Raji (cell line): ENCODE results near the gene BMAL1.

Source experiments
- POLR2A ChIP-seq: IDR thresholded peaks from 2 replicates; pipeline ENCODE4 v1.6.1; 2011; ENCODE audit warnings: low read depth, low read length, control low read depth; ENCODE audit not compliant: insufficient read depth

Gene BMAL1

DNA sequence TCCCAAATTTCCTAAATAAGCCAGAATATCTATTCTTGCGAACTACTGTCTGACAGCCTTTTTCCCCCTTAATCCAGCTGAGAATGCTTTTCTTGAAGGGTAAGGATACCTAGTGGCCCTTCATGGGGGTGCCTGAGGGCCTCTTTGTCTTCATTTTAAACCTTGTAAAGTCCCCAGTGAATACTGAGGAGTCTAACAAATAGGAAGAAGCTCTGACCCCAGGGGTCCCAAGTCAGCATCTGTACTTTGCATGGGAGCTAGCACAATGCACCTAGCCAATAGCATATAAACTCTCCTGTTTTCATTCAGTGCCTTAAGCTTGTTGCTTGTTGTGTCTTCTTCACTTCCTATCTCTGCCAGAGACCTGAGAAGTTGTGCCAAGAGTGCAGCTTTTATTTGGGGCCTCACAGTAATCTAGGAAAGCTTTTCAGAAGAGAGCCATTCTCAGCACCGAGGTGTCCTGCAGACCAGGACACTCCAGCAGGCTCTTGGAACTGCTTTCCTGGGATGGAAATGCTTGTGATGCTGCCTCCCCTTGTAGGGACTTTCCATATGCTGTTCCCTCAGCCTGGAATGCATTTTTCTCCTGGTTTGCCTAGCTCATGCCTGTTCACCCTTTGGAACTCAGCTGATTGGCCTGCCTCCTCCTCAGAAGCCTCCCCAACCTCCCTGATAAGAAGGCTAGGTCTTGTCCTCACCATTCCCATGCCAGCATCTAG lies 37.2 kb downstream of the BMAL1 start:
- no peak for TF ChIP-seq POLR2A

DNA sequence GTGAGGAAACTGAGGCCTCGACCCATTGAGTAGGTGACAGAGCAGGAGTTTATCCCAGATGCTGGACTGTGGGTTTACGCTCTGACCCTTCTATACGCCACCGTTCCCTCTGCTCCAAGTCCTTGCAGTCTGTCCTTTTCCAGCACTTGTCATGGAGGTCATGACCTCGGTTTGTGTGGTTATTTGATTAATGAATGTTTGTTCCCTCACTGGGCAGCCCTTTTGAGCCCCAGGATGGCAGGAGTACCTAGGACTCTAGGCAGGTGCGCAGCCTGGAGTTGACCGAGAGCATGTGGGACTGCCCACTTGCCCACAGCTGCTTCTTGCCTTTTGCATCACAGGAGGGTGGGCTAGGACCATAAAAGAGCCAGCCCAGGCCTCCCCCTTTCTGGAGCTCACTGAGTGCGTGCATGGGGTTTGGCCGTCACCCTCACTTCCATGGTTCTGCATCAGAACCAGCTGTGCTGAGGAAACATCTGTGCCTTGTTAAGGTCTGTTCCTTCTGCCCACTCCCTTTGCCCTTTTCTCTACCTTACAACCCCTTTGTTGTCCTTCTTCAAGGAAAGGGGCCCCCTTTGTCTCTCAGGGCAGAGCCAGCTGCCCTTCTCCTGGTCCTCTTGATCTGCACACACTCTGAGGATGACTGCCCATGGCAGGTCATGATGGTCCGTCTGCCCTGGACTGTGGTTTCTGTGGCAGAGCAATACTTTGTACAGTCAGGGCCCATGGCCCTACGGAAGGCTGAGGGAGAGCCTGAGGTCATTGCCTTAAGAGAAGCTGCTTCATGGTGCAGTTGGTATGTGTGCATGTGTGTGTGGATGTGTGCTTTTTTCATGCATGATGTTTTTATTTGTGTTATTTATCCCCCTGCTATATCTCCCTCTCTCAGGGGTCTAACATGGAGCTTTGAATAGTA lies 38.2 kb downstream of the BMAL1 start:
- no peak for TF ChIP-seq POLR2A

DNA sequence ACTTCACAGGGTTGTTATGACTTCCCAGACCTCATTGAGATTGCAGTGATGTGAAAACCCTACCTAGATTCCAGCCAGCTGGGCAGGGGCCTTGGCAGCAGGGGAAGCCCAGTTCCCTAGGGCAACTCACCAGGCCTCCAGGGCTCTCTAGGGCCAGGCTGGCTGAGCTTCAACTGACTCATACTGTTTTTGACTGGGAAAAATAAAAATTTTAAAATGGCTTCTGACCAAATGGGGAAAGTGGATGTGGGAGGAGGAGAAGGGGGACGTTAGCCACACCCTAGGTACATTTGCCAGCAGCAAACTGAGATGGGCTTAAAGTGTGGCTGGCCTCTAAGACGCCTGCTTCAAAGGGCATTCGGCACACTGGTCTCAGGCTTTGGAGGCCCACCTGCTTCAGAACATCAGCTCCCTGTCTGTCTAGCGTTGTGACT lies 39.0 kb downstream of the BMAL1 start:
- no peak for TF ChIP-seq POLR2A

DNA sequence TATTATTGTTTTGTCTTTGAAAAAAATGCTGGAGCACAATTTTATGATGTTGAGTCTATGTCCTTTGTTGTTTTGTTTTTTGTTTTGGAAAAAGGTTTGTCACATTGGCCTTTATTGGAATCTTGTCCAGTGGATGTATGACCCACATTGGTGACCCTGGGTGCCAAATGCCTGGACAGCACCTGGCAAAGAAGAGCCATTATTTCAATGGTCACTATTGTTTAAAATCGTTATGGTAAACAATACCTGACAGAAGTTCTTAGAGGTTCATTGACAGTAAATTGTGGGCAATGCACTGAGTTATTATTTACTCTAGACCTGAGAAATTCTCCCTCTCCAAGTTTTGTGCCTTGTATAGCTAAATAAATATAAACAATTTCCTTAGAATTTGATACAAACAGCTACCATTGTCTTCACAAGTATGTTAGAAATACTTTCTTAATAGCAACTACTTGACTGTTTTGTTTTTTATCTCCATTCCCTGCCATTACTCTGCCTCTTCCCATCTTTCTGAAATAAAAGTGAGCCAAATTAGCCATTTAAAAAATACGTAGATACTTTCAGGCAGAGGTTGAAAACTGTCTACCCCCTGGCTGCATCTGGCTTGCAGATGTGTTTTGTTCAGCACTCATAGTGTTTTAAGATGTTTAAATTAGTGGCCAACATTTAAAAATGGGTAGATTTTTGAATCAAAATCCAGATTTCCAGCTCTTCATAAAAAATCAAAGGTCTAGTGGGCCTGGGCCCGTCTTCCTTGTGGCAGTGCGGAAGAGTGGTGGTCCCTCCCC lies 39.9 kb downstream of the BMAL1 start:
- TF ChIP-seq POLR2A: no peak

DNA sequence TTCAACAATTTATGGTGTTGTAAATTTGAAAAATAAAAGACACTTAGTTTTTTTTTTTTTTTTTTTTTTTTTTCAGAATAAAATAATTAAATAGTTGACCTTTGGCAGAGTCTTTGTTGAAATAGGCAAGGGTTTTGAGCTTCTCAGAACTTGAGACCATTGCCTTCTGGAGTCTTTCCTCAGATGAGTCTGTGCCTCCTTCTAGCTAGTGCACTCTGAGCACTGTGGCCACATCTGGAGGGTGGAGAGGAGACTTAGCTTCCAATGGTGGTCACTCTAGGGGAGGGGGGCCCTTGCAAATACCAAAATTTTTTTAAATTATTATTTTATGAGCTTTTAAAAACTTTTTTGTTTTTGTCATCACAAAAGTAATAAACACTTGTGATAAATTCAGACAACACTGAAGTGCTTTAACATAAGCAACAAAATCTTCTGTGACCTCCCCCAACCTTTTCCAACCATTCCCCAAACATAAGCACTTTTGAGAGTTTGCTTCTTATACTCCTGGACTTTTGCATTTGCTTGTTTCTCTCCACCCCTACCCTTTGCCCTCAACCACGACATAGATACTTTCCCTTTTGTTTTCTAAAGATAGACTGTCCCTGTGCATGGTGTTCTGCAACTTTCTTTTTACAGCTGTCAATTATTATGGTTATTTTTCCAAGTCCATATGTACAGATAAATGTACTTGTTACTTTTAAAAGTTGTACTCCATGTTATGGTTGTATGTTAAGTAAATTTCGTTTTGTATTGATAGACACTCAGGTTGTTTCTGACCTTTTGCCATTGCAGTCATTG lies 41.1 kb downstream of the BMAL1 start:
- no peak for TF ChIP-seq POLR2A

DNA sequence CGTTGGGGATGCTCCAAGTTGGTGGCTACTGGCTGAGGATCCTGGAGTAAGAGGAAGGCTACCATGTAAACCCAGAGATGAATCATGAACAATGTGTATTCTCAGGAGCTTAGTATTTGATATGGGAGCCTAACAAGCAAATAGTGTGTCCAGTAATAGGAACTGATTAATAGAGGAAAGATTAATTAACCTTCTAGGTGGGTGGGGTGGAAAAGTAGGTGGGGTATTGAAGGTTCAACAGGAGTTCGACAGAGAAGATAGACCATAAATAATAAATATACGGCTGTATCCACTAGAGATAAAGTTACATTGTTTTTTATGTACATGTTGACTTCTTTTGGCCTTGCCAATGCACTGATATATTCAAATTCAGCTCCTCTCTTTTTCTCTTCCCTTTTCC lies 43.1 kb downstream of the BMAL1 start:
- no peak for TF ChIP-seq POLR2A

DNA sequence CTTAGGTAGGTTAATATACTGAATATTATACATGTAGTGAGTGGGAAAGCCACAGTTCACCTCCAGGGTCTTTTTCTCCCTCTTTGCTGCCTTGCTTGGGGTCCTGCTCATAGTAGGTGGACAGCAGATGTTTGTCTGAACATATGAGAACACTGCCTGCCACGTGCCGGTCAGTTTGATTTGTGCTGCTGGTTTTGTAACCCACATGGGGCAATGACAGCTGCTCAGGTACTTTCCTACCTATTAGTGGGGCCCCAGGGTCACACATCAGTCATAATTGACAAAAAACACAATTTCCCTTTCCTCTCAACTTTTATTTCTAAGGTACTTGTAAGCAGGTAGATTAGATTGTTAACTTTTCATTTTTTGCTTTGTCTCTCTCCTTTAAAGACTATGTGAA lies 43.8 kb downstream of the BMAL1 start:
- no peak for TF ChIP-seq POLR2A

DNA sequence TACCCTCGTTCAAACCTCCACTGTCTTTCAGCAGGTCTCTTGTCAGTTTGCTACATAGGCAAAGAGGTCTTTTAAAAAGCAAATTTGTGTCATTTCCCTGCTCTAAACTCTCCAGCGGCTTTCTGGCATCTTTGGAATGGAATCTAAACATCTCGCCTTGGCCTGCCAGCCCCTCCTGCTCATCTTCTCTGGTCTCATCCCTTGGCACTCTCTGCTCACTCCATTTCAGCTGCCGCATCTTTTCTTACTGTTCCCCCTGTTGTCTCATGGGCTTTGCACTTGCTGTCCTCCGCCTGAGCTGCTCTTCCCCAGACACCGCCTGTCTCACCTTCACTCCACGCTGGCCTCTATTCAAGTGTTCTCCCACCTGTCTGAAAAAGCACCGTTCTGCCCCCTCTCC lies 46.6 kb downstream of the BMAL1 start:
- TF ChIP-seq POLR2A: no peak

DNA sequence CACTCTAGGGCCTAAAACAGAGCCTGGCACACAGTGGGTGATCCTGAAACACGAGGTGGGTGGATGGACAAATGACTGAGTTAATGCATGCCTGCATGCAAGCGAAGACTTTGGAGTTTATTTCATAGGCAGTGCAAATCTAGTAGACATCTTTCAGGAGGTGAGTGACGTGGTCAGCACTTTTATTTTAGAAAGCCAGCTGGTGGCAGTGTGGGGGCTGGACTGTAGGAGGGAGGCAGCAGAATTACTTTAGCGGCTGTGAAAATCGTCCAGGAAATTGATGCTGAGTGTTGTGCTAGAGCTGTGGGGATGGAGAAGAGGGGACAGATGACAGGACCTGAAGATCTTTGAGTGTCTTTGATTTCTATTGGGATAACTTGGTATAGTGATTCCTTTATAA lies 47.1 kb downstream of the BMAL1 start:
- no peak for TF ChIP-seq POLR2A

DNA sequence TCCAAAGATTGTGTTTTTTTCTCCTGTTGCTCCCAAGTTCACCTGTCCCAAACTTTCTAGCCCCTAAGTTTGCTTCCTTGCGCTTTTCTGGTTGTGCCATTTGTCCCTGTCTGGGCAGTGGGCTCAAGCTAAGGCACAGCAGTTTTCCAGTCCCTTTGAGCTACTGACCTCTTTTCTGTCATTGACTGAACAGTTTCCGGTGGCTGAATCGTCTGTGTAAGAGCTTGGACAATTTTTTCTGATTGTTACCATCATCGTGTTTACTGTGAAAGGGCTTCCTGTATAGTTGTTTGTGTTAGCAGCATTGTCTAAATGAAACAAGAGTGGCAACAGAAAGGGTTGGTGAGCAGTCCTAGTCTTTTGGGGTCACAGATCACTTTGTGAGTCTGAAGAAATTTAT lies 49.8 kb downstream of the BMAL1 start:
- no peak for TF ChIP-seq POLR2A

DNA sequence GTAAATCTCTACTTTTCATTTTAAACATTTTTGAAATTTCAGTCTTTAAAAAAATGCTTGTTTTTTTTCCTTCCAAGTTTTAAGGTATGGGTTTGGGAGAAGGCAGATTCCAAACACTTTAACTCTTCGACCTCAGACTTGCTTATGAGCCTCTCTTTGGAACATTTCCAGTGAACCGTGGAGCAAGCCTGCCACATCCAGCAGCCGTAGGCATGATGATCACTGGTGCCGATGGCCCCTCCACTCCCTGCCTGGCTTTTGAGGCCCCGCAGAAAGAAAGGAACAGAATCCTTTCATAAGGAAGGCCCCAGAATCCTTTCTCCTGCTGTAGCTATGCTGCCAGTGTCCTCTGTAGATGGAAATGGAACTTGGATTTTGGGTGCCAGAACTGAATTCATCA lies 50.7 kb downstream of the BMAL1 start:
- TF ChIP-seq POLR2A: no peak

DNA sequence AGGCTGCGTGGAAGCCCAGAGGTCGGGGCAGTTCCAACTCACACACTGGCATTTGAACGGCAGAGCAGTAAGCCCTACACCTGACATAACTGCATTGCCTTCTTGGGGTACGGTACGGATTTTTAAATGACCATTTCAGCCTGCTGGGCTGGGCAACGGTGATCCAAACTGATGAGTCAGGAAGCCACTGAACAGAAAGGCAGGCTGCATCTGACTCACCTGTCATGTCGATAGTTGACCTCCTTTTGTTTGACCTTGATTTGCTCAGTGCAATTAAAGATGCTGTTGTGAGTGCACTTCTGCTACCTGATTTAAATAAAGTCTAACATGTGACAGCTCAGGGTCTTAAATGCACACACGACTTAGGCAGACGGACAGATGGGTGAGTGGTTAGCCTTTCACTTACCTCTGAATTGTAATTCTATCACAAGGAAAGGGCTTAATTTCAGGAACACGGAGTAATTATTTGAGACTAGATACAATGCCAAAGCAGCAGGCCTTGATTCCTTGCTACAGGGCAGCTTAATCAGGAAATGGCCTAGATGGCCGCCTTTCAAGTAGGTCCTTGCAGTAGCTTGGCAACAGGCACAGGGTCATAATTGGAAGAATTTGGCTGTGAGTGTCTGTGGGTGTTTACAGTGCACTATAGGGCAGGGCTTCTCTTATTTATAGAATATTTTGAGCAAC lies 52.2 kb downstream of the BMAL1 start:
- TF ChIP-seq POLR2A: no peak

DNA sequence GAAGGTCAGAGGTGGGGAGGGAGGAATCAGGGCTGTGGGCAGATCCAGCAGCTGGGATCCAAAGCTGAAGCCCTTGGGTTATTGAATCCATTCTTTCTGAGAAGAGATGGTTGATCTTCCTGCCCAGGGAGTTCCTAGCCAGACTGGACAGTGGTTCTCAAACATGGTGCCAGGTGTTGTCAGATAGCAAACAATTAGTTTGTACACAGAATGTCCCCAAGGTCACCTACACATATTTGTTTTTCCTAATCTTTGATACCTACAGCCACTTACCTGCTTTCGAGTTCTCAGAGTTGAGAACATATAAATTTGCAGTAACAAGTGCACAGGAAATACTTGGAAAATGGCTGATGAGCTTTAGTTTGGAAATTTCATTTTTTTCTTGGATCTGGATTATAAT lies 54.5 kb downstream of the BMAL1 start:
- no peak for TF ChIP-seq POLR2A

DNA sequence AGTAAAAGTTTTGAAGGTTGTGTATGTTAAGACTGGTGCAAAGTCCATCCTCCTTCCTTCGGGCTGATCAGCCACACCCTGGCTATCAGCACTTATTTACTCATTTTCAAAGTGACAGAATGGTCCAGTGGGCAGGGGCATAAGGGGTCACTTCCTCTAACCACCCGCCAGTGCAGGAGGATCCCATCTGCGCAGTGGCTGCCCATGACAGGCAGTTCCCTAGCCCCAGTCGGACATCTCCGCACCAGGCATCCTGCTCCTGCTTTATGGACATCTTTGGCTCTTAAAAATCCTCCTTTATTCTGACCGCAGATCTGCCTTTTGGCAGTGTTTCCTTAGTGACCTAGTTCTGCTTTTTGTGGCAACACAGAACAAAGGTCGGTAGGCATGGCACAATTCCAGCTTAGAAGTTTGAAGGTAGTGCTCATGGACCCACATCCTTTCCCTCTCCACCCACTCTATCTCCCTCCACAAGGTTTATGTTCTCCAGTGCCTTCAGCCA lies 55.9 kb downstream of the BMAL1 start:
- TF ChIP-seq POLR2A: no peak

DNA sequence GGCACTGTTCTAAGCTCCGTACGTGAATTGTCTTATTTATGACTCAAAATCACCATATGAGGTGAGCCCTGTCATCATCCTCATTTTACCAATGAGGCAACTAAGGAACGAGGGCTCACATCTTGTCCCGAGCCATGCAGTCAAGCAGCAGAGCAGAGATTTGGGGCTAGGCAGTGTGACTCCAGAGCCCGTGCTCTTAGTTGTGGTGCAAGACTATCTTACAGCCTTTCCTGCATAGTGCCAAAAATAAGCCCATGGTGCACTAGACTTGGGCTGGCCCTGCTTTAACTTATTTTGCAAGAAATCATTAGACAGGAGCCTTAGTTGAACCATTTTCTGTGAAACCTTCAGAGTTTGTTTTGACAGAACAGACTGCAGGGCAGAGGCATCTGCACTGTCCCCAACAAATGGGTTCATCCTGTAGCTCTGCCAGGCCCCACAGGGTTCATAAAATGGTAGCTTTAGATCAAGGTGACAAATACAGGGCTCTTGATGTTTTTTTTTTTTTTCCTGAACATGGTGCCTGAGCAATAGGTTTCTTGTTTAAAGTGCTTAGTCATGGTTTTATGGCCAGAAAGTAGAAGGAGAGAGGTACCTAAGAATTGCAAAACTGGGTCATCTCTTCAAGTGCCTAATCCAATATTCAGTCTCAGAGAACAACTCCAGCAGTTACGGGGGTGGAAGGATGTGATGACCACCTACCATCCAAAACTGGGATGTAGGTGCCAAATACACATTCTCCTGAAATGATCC lies 56.6 kb downstream of the BMAL1 start:
- no peak for TF ChIP-seq POLR2A
